ENCODE data around the gene IRF4. TPM values are rescaled to one million over a fixed set of nuclear protein-coding genes. Genes with fewer than 3 reads are reported as not detected.
"Not testable (repeated sequence)": the region's sequence is repeated elsewhere in the genome, so short reads cannot be mapped to it uniquely, and the experiment has no call there.

IRF4 gene
- total and polyA plus RNA-seq, 7 donors, result 0.03 to 0.59 (median 0.27) TPM

DNA sequence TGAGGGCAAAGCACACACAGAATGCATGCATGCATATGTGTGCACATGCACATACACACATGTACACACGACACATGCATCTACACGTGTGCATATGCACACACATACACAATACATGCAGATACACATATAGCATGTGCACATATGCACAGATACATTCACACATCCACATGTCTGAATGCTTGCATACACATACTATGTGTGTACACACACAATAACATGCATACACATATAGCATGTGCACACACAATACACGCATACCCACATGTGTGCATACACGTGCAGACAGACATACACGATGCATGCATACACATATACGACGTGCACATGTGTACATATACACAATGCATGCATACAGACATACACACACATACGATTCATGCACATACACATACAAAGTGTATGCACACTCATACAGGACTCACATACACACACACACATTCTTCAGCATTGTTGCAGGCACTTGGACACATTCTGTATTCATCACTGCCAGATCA is 24.2 kb upstream of the IRF4 start:
- peaks cover 0 to 23% (median 1%) of the 10 kb centered on the region in 3 donors for H3K27me3 ChIP-seq (ENCODE audit: insufficient read depth in 3 of 3, low read length in 2 of 3)
- H3K9me3 ChIP-seq, result peaks cover 8% of the 10 kb centered on the region
- DNase-seq (no peak), ATAC-seq (peak in 1 of 4 donors; percentile 12)
- no peaks in the 10 kb centered on the region for H3K36me3 ChIP-seq (ENCODE audit: insufficient read depth in 1 of 2, low read depth in 1 of 2)
- TF ChIP-seq, protein P1, sequence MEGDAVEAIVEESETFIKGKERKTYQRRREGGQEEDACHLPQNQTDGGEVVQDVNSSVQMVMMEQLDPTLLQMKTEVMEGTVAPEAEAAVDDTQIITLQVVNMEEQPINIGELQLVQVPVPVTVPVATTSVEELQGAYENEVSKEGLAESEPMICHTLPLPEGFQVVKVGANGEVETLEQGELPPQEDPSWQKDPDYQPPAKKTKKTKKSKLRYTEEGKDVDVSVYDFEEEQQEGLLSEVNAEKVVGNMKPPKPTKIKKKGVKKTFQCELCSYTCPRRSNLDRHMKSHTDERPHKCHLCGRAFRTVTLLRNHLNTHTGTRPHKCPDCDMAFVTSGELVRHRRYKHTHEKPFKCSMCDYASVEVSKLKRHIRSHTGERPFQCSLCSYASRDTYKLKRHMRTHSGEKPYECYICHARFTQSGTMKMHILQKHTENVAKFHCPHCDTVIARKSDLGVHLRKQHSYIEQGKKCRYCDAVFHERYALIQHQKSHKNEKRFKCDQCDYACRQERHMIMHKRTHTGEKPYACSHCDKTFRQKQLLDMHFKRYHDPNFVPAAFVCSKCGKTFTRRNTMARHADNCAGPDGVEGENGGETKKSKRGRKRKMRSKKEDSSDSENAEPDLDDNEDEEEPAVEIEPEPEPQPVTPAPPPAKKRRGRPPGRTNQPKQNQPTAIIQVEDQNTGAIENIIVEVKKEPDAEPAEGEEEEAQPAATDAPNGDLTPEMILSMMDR (IDR thresholded peaks at IDR 0.05), result no peak
- no peaks in the 10 kb centered on the region for H3K4me1 ChIP-seq
- intact Hi-C loops (cut with DNase I), result no loop called here
- H3K4me3 ChIP-seq, result no peak overlapping the region
- WGBS, 3 donors, result 80 to 85% (median 82%) methylated on average over 8 of the region's 8 CpGs
- no peak overlapping the region for H3K27ac ChIP-seq

DNA sequence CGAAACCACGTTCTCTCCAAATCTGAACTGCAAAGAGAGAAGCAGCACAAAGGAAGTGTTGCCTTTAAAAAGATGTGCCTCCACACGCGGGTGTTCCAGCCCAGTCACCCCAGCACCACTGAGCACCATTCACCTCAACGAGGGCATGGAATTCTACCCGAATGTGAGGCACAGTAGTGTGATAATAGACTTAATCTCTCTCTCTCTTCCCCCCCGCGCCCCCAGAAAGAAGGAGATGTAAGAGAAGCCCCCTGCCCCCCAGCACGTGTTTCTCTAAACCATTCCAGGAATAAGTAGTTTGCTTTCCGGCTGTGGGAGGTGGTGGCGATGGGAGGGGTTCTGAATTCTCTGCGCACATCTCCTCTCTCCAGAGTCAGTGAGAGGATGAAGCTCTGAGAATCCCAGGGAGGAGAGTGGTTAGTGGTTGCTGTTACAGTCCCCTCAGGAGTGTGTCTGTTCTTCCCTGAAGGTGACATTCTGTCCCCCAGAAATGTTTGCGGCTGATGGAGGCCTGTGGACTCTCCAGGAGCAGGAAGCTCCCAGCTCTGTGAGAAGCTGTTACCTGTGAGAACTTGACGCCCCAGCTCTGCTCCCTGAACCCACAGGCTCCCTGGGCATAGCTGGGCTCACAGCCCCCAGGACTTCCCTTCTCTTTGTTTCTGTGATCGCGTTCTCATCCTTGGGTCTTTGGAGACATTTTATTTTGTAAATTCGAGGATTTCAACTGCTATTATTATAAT is 23.5 kb upstream of the IRF4 start:
- TF ChIP-seq, protein P1 (IDR thresholded peaks at IDR 0.05), result no peak
- Histone ChIP-seq H3K4me1 (no peaks in the 10 kb centered on the region), H3K27me3 (ENCODE audit: insufficient read depth in 3 of 3, low read length in 2 of 3) (peaks cover 0 to 31% (median 3%) of the 10 kb centered on the region in 3 donors), H3K4me3 (no peak overlapping the region), H3K9me3 (peaks cover 8% of the 10 kb centered on the region), H3K36me3 (ENCODE audit: insufficient read depth in 1 of 2, low read depth in 1 of 2) (no peaks in the 10 kb centered on the region), H3K27ac (no peak overlapping the region)
- DNase-seq (no peak), ATAC-seq (no peak)
- 72 to 79% (median 73%) methylated on average over 17 of the region's 17 CpGs for WGBS, 3 donors
- intact Hi-C loops (cut with DNase I), result no loop called here

DNA sequence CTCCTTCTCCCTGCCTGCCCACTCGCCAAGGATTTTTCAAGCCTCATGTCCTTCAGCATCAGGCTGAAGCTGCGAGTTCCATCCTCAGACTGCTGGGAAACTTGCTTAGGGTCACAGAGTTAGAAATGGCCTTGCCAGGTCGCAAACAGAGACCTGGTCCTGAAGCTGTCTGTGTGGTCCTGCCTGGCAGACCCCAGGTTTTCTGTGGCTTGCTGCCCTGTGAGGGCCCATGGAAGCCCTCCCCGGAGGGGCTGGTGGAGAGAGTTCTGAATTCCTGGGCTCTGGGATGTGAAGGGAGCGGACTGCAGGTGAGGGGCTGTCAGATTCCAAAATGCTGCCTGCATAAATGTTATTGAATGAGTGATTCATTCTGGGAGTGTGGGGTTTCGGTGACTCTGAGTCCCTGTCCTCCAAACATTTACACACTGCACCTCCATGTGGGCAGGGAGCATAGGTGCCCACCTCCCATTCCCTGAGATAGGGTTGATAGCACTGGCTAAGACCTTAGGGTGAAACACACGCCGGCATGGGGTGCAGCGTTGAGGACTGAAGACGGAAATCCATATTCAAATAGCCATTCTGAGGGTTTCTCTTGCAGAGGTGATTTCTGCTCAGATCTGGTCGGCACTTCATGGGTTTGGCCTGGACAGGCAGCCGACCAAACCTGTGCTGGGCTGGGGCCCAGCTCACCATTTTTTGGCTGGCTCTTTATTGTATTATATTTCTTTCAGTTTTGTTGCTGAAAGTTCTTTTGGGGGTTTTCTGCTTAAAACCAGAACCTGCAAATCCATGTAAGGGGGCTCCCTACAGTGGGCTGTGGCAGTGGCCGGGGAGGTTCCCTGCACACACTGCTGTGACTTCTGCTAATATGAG is 21.8 kb upstream of the IRF4 start:
- Histone ChIP-seq H3K9me3 (no peaks in the 10 kb centered on the region), H3K4me1 (no peaks in the 10 kb centered on the region), H3K27ac (no peak overlapping the region), H3K27me3 (ENCODE audit: insufficient read depth in 3 of 3, low read length in 2 of 3) (peaks cover 0 to 48% (median 4%) of the 10 kb centered on the region in 3 donors), H3K36me3 (ENCODE audit: insufficient read depth in 1 of 2, low read depth in 1 of 2) (no peaks in the 10 kb centered on the region), H3K4me3 (no peak overlapping the region)
- TF ChIP-seq, protein P1 (IDR thresholded peaks at IDR 0.05), result no peak
- 77 to 84% (median 77%) methylated on average over 13 of the region's 13 CpGs for WGBS, 3 donors
- no peak for DNase-seq
- no peak for ATAC-seq
- intact Hi-C loops (cut with DNase I), result no loop called here

DNA sequence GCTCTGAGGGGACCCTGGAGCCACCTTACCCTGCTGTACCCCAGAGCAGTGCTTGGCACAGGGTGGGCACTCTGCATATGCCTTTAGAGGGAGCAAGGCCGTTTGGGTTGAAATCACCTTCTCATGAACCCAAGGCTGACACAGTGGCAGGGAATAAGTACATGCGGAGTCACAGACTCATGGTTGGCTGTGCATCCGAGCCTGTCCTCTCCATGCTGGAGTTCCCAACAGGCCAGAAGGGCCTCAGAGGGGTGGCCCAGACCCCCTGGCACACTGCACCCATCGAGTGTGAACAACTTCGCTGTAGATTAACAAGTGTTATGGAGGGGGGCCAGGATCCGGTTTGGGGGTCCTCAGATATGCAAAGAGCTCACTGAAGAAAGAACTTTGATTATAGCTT is 21.0 kb upstream of the IRF4 start:
- WGBS, 3 donors, result 72 to 74% (median 74%) methylated on average over 6 of the region's 6 CpGs
- no peaks in the 10 kb centered on the region for H3K4me1 ChIP-seq
- no peaks in the 10 kb centered on the region for H3K9me3 ChIP-seq
- H3K4me3 ChIP-seq, result no peak overlapping the region
- H3K27ac ChIP-seq, result no peak overlapping the region
- ATAC-seq (no peak), DNase-seq (no peak)
- no peaks in the 10 kb centered on the region for H3K36me3 ChIP-seq (ENCODE audit: insufficient read depth in 1 of 2, low read depth in 1 of 2)
- TF ChIP-seq, protein P1 (IDR thresholded peaks at IDR 0.05), result no peak
- intact Hi-C loops (cut with DNase I), result no loop called here
- H3K27me3 ChIP-seq (ENCODE audit: insufficient read depth in 3 of 3, low read length in 2 of 3), result peaks cover 0 to 56% (median 4%) of the 10 kb centered on the region in 3 donors

DNA sequence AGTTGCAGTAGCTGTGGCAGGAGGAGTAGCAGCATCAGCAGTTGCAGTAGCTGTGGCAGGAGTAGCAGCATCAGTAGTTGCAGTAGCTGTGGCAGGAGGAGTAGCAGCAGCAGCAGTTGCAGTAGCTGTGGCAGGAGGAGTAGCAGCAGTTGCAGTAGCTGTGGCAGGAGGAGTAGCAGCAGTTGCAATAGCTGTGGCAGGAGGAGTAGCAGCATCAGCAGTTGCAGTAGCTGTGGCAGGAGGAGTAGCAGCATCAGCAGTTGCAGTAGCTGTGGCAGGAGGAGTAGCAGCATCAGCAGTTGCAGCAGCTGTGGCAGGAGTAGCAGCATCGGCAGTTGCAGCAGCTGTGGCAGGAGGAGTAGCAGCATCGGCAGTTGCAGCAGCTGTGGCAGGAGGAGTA is 19.7 kb upstream of the IRF4 start:
- H3K4me1 ChIP-seq; ATAC-seq; intact Hi-C loops (cut with DNase I); H3K27ac ChIP-seq; H3K36me3 ChIP-seq (ENCODE audit: insufficient read depth in 1 of 2, low read depth in 1 of 2); DNase-seq; H3K9me3 ChIP-seq; H3K4me3 ChIP-seq: not testable (repeated sequence)
- WGBS, 3 donors, result 70 to 86% (median 72%) methylated on average over 2 of the region's 2 CpGs
- peaks cover 0 to 60% (median 4%) of the 10 kb centered on the region in 3 donors for H3K27me3 ChIP-seq (ENCODE audit: insufficient read depth in 3 of 3, low read length in 2 of 3)

Measured in psoas muscle (tissue), 8 donors.